ENCODE results near the gene ATXN10.
"Not testable (repeated sequence)": the region's sequence is repeated elsewhere in the genome, so short reads cannot be mapped to it uniquely, and the experiment has no call there.

The ATXN10 gene

DNA sequence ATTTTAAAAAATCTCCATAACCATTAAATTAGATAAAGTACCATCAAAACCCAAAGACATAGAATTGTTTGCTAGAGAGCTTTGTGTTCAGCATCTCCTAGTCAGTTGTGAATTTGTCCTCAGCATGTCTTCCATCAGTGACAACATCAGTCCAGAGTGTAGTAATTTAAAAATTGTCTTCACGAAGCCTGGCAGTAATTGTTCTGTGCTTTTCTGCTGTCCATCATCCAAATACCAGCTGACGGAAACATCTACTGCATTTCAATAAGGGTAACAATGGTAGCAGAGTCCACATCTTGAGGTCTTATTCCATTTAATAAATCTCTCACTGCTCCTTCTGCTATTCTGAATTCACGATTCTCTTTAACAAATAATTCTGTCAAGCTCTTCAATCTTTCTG, 121.5 kb downstream of the ATXN10 start:
- no peak for DNase-seq

DNA sequence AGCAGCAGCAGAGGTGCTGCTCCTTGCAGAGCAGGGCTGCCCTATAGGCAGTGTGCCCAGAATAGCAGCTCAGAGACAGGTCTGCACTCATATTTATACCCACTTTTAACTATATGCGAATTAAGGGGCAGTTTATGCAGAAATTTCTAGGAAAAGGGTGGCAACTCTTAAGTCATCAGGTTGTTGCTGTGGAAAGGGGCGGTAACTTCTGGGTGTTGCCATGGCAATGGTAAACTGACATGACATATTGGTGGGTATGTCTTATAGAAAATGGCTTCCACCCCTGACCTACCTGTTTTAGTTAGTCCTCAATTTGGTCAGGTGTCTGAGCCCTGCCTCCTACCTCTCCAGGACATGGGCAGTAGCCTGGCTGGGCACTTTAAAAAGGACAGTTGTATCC, 122.3 kb downstream of the ATXN10 start:
- DNase-seq, result no peak

DNA sequence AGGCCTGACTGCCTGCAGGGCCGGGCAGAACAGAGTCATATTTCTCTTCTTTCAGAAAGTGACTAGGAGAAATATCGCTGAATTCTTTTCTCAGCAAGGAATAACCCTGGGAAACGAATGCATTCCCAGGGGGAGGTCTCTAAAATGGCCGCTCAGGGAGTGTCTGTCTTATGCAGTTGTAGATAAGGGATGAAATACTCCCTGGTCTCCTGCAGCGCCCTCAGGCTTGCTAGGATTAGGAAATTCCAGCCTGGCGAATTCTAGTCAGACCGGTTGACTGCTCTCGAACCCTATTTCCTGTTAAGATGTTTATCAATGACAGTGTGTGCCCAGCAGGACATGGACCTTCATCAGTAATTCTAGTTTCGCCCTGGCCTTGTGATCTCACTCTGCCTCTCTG, 124.4 kb downstream of the ATXN10 start:
- DNase-seq, result not testable (repeated sequence)

DNA sequence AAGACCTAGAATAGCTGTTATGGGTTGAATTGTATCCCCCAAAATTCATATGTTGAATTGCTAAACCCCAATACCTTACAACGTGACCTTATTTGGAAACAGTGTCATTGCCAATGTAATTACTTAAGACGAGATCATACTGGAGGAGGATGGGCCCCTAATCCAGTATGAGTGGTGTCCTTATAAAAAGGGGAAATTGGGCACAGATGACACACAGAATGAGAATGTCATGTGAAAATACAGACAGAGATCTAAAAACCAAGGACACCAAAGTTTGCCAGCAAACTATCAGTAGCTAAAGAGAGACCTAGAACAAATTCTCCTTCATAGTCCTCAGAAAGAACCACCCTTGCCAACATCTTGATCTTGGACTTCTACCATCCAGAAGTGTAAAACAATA, 127.7 kb downstream of the ATXN10 start:
- DNase-seq, result no peak

DNA sequence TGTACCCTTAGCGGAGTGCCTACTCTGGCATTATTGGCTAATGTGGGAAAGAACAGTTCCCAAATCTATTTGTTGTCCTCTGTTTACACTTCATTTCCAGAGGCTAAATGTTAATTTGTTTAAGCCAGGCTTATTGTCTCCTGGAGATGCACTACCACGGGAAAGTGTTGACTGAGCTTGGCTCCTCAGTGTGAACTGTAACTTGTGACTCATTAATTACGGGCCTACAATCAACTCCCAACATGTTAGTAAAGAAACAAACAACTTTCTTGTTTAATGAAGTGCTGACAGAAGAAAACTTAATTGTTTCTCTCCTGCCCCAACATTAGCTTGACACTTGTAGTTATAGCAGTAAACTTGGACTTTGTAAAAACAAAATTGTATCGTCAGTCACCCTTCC, 130.4 kb downstream of the ATXN10 start:
- DNase-seq, result no peak

DNA sequence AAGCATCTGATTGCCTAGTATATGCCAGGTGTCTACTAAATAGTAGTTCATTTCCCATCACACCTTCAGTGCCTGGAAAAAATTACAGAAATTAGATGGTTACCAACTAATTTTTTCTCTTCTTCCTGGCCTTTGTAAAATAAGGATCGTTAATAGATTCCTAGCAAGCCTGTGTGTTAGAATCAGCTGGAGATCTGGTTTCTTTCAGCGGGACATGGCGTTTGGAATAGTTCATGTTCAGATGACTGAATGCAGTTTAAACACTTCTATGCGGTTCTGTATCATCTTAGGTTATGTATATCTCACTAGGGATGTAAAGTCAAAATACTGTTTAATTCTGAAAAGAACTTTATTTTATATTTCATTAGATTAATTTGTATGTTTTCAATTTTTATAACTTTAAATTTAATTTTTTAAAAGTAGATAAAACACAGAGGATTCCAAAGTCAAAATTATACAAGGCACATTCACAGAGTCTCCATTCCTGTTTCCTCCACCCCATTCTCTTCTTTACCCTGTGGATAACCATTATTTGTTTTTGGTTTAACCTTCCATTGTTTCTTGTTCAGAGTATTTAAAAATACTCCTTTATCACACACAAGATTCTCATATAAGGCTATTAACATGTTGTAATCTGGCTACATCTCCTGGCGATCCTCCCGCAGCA, 132.8 kb downstream of the ATXN10 start:
- DNase-seq, result no peak

DNA sequence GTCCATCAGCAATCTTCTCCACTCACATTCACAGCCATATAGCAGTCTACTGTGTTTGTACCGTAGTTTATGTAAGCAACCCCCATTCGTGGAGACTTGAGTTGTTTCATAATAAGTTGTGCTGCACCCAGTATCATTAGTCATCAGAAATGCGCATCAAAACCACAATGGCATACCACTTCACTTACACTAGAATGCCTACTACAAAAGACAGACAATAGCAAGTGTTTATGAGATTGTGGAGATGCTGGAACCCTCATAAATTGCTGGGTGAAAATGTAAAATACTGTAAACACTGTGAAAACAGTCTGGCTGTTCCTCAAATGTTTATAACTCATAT, 133.3 kb downstream of the ATXN10 start:
- no peak for DNase-seq

DNA sequence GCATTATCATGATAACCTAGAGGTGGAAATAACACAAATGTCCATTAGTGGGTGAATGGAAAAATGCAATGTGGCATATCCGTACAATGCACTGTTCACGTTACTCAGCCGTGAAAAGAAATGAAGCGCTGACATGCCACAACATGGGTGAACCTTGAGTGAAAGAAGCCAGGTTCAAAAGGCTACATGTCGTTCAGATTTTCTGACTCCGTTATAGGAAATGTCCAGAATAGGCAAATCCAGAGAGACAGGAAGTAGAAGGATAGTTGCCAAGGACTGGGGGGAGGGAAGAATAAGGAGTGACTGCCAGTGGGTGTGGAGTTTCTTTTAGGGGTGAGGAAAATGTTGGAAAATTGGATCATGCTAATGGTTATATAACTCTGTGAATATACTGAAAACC, 133.8 kb downstream of the ATXN10 start:
- no peak for DNase-seq

DNA sequence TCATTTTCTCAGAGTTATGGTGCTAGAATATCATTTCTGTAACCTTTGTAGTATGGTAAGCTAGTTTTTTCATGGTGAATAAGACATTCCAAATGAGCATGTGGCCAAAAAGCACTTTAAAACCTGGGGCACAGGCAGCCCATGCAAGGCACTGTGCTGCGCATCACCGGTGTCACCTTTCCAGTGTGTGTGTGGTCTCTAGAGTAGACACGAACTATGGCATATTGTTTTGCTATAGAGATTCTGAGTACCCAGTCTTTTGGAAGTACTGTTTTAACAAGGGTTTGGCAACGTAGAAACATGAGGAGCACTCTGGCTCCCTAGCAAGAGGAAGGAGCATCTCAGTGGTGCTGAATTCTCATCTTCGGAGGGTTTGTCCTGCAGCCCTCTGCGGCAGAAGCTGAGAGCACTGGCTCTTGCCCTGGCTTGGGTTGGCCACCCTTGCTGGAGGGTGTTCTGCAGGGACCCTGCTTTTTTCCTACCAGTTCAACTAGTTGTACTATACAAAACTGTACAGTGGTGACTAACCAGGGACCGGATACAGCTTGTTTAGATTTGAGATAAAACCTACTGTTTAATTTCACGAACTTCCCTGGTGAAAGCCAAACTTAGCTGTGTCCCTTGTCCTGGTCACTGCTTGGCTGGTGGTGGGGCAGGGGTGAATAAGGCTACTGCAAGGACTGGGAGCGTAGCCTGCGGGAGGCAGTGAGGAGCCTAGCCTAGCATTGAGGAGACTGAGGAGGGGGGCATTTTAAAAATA, 135.7 kb downstream of the ATXN10 start:
- DNase-seq, result no peak

DNA sequence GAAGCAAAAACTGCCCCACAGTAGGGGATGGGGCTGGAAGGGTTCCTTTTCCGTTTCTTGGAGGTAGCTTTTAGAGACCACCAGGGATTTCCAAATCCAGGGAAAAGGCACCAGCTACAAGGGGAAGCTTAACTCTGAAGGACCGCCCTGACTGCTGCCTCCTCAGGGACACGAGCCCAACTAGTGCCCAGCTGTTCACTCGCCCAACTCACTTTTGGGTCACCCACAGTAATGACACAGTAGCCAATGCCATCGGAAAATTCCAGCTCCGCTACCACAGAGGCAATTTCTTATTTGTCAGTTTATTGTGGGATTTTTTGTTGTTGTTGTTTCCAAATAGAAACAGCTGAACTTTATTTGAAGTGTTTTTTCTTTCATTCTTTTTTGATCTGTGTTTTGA, 141.3 kb downstream of the ATXN10 start:
- DNase-seq, result no peak

DNA sequence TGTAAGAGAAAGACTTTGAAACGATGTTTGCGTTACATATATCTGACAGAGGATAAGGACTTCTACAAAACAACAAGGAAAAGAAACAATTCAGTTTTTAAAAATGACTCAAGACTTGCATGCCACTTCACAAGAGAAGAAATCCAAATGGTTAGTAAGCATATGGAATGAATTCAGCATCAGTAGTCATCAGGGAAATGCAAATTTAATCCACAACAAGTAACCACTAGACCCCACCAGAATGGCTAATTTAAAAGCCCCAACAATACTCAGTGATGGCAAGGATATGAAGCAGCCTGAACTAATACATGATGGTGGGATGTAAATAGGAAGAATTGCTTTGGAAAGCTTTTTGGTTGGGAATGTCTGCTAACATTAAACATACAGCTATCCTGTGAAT, 142.6 kb downstream of the ATXN10 start:
- no peak for DNase-seq

DNA sequence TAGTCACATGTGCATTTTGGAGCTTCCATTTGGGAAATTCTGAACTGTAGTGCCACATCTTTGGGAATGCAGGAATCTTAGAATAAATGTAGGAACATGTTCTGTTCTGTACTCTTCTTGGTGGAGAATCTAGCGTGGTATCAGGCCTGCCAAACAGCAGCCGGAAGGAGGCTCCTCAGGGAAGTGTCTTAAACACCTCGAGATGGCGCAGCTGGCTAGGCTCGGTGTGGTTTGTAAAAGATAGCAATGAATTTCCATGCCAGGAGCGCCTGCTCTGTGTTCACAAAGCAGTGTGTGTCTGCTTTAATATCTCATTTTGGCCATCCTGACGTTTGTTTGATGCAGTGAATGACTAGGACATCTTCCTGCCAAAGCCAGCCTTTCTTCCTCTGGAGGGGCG, 145.1 kb downstream of the ATXN10 start:
- no peak for DNase-seq

DNA sequence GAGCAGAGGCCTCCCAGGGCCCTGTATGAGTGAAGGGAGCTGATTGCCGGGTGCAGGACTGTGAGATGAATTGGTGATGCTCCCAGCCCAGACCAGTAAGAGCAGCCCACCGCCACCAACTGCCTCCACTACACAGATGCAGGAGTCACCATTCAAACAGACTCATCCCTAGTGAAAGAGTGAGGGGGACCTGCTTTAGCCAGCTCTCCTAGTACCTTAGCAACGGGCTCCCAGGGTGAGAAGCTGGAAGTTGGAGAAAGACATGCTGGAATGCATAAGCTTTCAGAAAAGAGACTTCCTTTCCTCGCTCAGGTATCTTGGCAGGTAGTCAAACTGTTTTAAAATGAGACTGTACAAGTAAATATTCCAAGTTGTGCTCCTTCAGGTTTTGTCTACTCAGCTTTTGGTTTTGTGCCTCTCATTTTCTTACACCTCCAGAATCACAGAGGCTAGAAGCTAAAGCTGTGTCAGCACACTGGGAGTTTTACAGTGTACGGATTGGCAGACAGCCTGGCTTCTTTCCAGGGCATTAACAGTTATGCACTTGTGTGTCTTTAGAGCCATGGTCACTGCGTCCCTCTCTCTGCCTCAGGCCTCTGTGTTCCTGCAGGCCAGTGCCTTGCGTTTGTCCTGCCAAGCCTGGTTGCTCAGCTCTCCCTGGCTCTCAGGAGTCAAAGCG, 146.2 kb downstream of the ATXN10 start:
- no peak for DNase-seq

DNA sequence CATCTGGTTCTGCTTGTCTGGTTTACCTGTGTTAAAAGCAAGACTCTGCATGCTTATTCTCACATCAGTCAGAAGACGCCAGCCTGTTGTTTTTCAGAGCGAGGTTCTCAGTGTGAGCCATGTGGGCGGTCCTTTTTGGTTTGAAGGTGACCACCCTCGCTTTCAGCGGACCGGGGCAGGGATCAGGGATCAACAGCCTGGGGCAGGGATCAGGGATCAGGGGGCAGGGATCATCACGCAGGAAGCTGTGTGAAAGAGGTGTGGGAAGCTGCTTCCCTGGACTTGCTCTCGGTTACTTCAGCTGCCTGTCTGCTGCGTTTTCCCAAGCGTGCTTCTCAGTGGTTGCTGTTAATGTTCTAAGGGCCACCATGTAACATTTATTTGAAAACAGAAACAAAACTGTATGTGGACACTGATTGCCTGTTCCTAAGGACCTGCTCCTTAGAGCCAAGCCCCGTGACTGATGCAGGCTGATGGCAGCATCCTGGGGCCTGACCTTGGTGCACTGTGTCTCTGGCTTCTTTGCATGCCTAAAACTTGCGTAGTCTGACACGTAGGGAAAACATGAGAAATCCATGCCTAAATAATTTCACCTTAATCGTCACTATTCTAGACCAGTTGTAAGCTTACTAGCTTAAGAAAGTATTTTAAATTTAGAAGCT, 146.9 kb downstream of the ATXN10 start:
- no peak for DNase-seq

DNA sequence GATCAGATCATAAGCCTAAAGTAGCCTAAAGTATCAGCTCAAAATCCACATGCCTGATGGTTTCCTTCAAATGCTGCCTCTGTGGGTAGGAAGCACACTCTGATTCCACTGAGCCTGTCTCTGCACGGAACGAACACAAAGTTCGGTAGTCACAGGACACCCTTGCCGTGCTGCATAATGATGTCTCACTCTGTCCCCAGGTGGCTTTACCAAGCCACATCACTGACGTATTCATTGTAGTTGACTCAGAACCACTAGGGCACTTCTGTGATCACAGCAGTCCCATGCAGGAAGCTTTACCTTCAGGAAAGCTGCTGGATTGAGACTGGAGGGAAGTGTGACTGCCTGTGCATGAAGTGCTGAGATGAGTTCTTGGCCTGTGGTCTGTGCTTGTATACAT, 147.7 kb downstream of the ATXN10 start:
- DNase-seq, result no peak

DNA sequence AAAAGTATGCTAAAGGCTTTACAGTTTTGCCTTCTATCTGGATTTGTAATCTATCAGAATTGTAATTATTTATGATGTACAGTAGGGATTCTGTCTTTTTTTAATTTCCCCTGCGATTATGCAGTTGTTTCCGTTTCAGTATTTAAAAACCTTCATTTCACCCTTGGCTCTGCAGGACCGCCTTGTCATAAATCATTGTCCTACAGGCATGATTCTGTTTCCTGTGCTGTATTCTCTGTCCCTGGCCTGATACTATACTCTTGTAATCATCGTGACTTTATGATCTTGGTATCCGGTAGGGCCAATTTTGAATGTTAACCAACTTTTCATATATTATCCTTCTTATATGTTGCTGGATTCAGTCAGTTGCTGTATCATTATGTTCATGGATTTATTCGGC, 151.7 kb downstream of the ATXN10 start:
- DNase-seq, result no peak

DNA sequence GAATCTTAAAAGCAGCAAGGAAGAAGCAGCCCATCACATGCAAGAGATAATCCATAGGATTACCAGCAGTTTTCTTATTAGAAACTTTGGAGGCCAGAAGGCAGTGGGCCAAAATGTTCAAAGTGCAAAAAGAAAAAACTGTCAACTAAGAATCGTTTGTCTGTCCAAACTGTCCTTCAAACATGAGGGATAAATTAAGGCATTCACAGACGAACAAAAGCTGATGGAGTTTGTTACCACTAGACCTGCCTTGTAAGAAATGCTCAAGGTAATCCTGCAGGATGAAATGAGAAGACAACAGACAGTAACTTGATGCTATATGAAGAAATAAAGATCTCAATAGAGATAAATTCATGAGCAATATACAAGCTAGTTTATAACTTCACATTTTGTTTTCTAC, 154.9 kb downstream of the ATXN10 start:
- DNase-seq, result no peak

DNA sequence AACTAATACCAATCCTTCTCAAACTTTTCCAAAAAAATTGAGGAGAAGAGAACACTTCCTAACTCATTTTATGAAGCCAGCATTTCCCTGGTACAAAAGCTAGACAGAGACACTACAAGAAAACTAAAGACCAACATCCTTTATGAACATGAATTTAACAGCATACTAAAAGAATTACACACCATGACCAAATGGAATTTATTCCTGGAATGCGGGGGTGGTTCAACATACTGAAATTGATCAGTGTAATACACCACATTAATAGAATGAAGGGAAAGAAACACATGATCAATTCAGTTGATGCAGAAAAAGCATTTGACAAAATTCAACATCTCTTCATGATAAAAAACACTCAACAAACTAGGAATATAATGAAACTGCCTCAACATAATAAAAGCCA, 157.2 kb downstream of the ATXN10 start:
- DNase-seq, result no peak

DNA sequence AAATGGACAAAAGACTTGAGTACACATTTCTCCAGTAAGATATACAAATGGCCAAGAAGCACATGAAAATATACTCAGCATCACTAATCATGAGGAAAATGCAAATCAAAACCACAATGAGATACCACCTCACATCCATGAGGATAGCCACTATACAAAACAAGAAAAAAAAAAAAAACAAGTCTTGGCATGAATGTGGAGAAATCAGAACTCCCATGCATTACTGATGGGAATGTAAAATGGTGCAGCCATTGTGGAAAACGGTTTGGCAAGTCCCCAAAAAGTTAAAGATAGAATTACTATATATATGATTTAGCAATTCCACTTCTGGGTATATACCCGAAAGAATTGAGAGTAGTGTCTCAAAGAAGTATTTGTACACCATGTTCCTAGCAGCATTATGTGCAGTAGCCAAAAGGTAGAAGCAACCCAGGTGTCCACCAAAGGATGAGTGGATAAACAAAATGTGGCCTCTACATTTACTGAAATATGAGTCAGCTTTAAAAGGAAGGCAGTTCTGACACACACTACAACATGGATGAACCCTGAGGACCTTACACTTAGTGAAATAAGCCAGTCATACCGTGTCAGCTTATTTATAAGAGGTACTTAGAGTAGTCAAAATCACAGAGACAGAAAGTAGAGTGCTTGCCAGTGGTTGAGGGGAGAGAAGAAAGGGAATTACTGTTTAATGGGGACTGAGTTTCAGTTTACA, 159.1 kb downstream of the ATXN10 start:
- no peak for DNase-seq

DNA sequence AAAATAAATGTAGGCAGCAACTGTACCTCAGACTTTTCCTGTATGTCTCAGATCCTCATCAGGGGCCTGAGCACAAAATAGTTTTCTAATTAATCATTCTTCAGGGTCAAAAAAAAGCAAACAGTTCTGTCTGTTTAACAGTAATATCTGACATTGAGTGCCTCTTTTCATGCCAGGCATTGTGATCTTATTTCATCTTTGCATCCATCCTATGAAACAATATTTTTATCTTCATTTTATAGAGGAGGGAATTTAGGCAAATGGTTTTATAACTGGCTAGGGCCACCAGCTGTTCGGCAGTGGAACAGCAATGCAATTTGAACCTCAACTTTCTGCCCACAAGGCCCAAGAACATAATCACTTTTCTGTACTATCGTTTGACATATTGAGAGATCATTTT, 159.8 kb downstream of the ATXN10 start:
- no peak for DNase-seq

DNA sequence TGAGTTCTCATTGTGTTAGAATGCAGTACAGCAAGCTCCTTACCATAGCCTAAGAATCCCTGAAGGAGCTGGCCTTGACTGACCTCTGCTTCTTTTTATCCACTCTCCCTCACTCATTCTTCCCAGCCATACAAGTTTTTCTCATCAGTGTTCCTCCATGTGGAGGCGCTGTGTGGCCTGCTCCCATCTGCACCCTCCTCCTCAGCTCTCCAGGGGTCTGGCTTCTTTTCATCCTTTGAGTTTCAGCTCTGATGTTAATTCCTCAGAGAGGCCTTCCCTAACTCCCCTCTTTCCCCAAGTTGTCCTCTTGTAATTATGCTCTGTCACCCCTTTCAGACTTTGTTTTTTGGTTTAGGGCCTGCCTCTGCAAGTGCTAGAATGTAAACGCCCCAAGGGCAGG, 160.5 kb downstream of the ATXN10 start:
- DNase-seq, result no peak

DNA sequence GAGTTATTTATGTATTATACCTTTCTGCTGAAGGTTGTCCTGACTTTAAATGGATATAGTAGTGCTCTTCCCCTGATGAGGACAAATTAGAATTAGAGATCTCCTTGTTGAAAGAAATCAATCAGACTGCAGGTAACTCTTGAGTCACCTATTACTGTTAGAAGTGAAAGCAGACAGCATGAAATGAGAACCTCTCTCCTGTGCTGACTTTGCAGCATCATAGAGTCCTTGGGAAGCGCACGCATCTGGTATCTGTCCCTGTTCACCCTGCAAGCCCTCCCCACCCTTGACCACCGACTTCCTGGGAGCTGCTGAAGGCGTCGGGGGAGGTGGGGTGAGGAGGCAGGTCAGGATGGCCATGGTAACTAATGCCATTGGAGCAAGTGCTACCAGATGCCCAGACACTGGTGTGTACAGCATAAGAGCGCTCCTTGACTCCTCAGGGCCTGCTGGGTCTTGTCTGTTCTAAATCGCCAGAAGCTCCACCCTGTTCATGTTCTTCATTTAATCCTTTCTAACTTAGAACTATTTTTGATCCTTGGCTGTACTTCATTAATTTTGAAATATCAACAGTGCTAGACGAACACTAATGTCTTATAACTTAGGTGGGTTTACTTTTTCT, 161.4 kb downstream of the ATXN10 start:
- DNase-seq, result no peak

DNA sequence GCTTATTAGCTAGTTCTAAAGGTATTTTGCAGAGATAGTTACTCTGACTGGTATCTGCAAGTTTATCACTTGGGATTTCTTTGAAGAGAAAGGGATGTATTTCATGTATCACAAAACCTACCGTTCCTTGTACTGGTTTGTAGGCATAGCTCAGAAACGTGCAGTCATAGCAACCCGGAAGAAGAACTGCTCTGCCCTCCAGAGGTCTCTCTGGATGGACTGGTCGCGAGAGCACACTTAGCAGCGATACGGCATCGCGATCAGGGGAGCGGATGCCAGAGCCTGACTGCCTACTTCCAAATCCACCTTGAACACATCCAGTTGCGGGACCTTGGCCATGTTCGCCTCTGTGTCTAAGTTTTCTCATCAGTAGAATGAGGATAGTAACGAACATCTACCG, 162.0 kb downstream of the ATXN10 start:
- no peak for DNase-seq
